HG03571 (cell line): ENCODE measurements around the gene WDFY4.

Experiments used
- ATAC-seq: cut with Tn5 transposase; IDR thresholded peaks from one replicate; pipeline ENCODE4 v1.9.1; 2021; ENCODE audit not compliant: unreplicated experiment

Gene WDFY4

DNA sequence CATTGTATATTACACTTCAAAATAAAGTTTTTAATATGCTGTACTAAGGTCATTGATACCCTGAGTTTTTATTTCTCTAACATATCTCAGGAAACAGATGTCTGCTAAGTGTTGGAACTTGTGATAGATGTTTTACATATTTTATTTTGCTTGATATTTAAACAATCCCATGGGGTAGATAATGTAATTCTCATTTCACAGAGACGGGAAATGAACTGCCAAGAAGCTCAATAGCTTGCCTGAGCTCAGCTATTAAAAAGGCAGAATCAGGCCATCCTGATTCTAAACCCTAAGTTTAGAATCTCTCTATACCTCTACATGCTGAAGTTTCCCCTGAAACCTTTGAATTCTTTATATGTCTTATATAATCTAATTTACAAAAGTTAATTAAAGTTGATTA is 128.6 kb downstream of the WDFY4 start:
- ATAC-seq = no peak

DNA sequence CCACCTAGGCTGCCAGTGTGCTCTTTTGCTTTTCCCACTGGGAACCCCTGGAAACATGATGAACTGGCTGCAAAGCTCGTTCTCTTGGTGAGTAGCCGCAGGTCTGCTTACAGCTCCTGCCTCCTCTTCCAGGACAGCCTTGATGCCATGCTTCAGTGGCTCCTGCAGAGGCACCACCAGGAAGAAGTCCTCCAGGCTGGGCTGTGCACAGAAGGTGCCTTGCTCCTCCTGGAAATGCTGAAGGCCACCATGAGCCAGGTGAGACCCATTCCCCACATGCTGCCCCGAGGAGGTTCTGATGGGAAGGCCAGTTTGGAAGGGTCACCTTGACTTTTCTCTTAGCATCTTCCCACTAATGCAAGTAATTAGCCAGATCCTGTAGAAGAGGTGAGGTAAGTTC is 129.2 kb downstream of the WDFY4 start:
- ATAC-seq = no peak

DNA sequence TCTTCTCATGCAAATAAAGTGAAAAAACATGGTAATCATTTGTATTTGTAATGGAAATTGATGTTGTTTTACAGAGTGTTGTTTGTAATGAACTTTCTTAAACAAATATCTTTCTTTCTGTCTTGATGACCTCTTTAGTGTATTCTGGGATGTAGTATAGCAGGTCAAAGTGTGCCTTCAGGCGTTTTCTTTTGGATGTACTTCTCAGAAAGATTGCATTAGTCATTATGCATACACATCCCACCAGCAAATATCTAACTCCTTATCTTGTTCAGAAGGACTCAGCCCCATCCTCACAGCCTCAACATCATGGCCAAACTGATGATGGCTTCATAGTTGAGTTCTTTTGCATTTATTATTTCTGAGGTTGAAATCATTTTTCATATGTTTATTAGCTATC is 130.3 kb downstream of the WDFY4 start:
- ATAC-seq = no peak

DNA sequence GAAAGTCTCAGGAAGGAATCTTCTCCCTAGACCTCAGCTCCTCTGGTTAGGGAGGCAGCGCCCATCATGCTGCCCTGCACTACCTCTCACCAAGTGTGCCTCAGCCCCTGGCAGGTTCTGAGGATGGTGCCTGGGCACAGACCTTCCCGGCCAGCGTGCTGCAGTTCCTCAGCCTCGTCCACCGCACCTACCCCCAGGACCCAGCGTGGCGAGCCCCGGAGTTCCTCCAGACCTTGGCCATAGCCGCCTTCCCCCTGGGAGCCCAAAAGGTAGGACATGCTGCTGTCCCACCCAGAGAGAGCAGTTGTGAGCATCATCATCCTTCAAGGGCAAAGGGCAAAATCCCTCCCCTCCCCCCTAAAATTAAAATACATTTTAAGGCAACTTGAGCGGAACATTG is 132.5 kb downstream of the WDFY4 start:
- ATAC-seq = no peak

DNA sequence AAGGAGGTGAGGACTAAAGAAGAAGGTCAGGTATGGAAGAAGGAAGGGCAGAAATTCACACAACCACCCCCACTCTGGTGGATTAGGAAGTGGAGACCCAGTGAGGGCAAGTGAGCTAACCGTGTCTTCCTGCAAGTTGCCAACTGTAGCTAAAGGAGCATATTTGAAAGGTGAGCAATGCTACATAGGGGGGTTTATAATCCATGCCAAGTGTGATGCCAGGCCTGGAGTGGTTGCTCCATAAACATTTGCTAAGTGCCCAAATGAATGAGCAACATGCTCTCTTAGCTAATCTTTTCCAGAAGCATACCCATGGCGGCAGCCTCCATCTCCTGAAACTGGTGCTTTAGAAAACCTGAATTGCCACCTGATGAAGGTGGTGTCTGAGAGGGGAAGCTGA is 133.4 kb downstream of the WDFY4 start:
- ATAC-seq = no peak

DNA sequence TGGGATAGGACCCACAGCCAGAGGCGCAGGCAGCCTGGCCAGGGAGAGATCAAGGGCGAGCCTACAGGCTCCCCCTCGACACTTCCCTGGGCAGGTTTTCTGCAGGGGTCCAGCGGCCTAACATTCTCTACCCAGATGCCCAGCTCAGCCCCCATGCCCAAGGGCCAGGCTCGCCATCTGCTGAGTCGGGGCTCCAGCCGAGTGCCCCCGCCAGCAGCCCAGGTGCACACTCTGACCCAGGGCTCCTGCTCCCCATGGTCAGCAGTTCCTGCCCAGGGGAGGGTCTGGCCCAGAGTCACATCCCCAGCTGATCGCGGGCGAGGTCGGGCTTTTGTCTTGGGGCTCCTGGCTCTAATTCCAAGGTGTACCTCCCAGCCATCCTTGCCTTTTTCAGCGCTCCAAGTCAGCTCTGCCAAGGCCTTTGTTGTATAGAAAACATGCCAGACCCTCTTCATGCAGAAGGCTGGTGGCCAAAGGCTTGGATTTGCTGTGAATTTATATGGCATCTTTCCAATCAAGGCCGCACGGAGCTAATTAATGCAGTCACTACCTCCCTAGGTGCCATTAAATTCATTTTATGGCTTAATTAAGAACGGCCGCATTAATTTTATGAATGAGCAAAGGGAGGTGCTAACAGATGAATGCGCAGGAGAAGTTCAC is 134.3 kb downstream of the WDFY4 start:
- ATAC-seq = no peak

DNA sequence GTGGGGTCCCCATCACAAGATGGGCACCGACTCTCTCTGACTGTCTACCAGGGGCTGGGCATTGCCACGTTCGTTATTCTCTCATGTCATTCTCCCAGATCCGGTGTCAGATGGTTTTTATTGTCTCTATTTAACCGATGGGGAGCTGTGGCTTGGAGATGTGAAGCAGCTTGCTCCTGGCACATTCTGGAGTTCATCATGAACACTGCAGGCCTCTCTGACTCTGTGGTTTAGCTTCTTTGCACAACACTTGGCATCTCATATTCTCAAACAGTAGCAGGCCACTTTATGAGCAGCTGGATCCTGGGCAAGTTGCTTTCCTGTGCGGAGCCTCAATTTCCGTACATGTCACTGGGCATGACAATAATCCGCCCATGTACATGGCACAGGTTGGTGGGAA is 135.1 kb downstream of the WDFY4 start:
- ATAC-seq = no peak

DNA sequence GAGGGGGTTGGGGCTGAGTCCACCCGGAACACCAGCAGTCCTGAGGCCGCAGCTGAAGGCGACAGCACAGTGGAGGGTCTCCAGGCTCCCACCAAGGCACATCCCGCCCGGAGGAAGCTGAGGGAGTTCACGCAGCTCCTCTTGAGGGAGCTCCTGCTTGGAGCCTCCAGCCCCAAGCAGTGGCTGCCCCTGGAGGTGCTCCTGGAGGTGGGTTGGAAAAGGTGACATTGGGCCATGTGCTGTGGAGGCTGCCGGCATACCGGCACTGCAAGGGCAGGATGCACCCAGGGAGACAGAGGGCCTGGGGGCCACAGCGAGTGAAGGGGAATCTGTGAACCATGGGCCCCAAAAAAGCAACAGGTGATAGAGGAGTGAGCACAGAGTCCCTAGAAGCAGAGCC is 135.6 kb downstream of the WDFY4 start:
- no peak for ATAC-seq

DNA sequence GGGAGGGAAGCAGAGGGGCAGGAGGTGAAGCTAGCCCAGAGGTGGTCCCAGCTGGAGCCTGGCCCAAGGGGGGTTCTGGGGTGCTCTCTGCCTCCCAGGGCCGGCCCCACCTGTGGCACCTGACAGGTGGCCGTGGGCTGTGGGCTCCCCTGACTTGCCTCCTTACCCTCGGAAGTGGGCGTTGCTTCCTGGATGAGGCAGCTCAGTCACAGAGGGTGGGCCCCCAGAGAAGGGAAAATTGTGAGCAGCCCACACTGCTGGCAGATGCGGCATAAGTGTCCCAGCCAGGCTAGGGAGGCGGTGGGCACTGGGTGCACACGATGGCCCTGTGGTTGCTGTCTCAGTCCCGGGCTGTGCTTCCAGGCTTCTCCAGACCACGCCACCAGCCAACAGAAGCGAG is 136.0 kb downstream of the WDFY4 start:
- no peak for ATAC-seq

DNA sequence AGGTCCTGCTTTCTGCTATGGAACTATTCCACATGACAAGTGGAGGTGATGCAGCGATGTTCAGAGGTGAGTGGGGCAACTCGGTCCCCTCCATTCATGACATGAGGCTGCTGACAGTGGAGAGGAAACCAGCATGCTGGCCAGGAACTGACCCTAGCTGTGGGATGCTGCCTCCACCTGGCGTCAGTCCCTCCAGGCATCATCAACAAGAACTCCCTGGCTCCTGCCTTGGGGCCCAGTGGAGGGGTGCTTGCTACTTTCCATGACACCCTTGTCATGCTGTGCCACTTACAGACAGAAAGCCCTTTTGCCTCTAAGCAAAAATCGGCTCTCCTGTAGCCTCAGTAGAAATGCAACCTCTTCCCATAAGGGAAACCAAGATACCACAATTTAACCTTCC is 136.4 kb downstream of the WDFY4 start:
- ATAC-seq = no peak

DNA sequence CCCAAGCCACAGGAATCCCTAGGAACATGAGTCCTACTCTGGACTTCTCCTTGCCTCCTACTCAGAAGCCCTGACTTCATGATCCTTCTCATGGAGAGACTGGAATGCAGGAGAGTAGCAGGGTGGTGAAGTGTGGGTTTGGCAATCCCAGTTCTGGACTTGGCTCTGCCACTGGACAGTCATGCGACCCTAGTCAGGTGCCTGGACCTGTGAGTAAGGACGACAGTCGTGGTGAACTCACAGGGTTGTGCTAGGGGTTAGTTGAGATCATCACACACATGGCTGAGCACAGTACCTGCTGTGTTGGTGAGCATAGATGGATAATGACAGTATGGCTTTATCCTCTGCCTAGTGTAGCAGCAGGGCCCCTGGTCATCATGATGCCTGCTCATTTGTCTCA is 137.0 kb downstream of the WDFY4 start:
- no peak for ATAC-seq

DNA sequence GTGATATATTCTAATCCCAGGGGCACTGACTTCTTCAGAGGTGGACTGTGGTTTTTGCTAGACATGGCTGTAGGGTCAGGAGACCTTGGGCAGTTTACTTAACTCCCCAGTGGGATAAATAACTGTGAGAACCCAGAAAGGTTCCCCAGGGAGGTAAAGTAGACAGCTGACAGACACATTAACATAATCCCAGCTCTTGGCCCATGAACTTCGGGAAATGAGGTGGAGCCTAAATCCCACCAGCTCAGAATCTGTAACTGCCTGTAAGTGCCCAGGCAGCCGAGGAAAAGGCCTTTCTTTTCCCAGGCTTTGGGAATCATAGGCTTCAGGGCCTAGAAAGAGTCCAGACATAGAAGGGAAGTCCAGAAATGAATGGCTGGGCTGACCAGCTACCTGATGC is 149.0 kb downstream of the WDFY4 start:
- no peak for ATAC-seq

DNA sequence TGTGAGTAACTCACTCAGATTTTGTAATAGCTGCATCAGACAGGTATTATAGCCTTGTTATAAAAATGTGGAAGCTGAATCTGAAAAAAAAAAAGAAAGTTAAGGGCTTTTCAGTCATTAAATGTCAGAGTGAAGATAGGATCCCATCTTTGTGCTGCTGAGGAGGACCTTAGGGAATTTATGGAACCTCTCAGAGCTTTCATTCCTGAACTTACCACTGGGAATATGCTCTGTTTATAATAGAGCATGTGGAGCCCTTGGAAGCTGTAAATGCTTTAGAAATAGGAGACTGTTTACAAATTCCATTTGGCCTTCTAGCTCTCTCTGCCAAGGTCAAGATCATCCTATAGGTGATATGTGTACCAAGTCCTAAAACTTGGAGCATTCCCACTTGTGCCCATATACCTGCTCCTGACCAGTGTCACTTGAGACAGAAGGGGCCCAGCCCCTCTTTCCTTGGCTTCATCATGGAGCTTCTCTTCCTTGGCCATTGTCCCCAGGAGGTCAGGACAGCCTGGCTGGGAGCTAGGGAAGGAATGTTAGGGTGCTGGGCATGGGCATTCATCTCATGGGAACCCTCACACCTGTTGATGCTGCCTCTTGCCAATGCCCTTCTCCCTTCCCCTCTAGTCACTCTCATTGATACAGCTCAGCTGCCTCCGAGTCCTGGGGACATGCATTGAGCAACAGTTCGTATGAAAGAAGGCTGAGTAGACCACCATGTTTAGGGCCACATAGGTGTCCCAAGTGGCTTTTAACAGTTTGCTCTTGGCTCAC is 149.7 kb downstream of the WDFY4 start:
- no peak for ATAC-seq

DNA sequence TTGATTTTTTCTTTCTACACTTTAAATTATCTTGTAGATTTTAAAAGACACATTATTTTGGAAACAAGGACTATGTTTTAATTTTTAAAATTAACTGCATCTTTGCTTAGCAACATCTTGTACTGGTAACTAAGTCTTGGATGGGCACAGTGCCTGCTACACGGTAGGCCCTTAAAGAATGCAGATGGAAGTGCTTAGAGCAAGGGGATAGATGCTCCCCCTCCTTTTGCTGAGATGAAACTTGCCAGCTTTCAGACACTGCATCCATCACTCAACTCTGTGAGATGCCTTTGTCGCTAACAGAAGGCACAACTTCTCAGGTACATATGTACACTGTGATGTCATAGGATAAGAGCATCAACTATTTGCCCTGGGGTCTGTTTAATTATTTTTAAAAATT is 151.1 kb downstream of the WDFY4 start:
- ATAC-seq = no peak

DNA sequence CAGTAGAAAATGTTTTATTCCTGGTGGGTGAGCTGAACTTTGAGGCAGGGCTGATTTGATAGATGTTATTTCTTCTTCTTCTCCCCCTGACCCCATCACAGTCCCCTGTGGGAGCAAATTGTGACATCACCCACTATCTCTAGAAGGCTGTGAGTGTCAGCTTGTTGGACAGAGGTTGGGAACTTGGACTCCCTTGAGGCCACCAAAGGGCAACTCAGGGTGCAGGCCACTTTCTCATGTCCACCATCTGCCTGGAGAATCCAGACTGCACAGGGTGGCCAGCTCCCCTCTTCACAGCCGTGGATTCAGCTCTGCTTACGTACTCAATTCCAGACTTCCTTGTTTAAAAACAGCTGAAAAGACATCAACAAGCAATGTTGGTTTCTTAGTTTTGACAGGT is 151.9 kb downstream of the WDFY4 start:
- no peak for ATAC-seq

DNA sequence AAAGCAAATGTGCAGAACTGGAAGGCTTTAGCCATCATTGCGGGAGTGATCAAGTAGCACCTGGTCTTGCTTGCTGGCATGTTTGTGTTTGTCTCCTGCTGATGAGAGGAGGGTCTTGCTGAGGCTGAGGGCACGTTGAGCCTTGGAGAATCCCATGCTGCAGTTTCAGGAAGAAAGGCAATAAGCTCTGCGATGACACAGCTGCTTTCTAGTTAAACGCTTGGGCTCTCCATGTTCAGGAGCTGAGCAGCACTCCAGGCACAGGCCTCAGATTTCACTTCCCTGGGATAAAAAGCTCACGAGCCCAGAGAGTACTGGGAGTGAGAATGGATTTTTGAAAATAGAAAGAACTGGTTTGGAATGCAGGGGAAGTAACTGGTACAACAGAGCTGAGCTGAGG is 154.2 kb downstream of the WDFY4 start:
- no peak for ATAC-seq

DNA sequence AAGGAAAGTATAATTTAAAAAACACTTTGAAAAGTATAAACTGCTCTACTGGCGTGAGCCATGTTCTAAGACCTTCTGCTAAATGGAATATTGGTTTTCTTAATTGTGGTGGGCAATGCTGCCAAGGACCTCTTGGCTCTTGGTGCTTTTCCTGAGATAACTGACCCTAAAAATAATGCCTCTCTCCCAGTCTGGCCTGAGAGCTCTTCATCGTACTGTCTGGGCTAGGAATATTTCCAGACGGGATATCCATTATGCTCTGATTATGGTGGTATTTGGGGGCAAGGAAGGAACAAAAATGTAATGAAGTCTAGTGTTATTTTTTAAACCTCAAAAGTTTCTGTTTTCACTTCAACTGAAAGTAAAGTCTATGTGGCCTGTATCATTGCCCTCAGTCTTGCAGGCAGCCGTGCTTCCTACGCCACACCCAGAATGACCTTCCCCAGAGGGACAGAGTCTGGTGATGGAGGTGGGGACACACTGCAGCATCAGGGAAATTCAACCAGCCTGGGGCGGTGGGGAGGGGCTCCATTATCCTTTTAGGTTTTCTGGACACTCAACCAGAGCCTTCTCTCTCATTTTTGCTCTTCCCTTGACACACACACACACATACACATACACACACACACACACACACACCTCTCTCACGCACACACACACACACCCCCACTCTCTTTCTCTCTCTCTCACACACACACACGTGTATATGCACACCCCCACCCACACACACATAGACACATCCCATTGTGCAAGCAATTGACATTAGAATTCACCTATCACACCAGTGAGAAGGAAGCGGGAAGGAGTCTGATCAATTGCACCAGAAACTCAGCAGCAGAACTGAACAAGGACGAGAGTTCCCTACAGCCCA is 155.4 kb downstream of the WDFY4 start:
- ATAC-seq = no peak

DNA sequence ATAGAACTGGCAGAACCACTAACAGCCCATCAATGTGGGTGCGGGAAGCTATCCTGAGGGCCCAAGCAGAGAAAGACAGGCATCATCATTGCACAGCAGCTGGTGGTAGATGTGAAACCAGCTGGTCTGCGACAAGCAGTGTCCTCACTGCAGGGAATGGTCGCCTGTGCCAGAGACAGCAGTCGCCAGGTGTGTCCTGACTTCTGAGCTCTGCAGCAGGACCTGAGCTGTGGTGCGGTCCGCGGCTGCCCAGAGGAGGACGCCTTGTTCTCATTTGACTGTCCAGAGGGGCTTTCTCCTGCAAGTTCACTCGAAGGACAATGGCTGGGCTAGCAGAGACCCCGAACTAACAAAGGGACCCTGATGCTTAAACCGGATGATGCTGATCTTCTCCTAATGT is 157.6 kb downstream of the WDFY4 start:
- no peak for ATAC-seq

DNA sequence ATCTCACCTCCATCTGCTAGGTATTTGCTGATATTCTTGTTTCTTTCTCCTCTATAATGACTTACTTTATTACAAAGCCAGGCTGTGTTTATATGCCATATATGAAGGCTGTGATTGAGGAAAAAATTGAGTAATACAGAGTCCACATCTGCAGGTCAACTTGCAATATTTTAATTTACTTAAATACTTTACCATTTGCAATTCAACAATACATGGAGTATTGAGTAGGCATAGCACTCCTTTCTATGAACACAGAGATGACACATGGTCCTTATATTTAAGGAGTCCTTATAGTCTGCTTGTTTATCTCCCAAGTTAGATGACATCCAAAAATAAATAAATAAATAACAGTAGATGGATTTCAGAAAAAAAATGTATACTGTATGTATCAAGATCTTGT is 158.5 kb downstream of the WDFY4 start:
- no peak for ATAC-seq

DNA sequence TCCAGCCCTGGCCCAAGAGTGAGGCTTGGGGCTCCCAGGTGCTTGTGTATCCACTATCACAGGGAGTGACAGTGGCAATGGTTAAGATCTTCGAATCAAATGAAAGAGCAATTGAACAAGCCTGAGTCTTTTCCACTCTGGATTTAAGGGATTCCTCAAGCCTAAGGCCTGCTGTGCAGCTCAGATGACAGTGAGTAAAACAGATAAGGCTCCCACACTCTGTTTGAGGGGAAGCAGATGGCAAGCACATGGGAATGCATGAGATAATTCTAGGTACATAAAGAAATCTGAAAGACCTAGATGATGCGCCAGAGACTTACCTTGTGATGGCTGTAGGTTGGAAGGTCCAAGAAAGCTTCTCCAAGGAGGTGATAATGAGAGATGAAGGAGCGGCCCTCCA is 159.9 kb downstream of the WDFY4 start:
- ATAC-seq = no peak

DNA sequence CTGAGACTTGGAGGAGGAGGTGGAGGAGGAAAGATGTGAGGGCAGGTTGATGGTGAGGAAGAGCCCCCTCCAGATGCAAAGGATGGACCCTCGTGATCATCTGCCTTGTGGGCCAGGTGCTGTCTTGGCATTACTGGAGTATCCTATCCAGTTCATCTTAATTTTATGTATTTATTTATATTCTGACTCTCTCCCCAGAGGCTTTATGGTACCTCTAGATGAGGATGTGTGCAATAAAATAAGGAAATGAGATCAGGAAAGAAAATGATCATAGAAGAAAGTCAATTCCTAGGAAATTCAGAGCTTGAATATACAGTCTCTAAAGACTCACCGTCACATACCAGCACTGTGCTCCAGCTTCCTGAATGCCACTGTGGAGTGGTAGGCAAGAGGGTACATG is 160.8 kb downstream of the WDFY4 start:
- ATAC-seq = no peak

DNA sequence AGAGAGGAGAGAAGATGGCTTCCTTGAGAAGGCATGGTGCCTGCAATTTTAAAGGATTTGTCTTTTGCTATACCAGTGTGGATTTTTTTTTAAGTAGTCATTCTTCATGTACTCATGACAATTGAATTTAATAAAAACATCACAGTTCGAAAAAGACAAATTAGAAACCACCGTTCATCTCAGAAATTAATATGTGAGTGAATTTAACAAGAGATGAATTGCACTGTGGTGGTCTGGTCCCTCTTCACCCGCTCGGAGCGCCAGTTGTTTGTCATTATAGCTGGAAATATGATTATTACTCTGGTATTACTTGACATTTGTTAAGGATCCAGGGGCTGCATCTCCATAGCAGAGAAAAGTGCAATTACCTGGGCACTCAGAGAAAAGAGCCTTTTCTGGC is 163.0 kb downstream of the WDFY4 start:
- no peak for ATAC-seq
